B cell (primary cell): ENCODE measurements around the gene MYCBPAP. TPM values are rescaled to one million over a fixed set of nuclear protein-coding genes. Genes with fewer than 3 reads are reported as not detected.

Experiments
- ATAC-seq: fragments of 200-7000 bp; cut with Tn5 transposase; one replicate; pipeline ENCODE4 v1.10.0; 2021; ENCODE audit warnings: low read depth, mild to moderate bottlenecking, moderate number of reproducible peaks, moderate library complexity
- CTCF ChIA-PET: fragments of 350-600 bp; sonication (Branson Sonifier 250); formaldehyde crosslinking; loops from one replicate; lab custom pipeline; 2021; ENCODE audit warnings: antibody characterized with exemption, inconsistent platforms; lab: Charles Lee
- POLR2A ChIA-PET: fragments of 350-600 bp; sonication (Branson Sonifier 250); formaldehyde crosslinking; loops from one replicate; lab custom pipeline; 2021; ENCODE audit warnings: antibody characterized with exemption; lab: Charles Lee
- DNase-seq: peaks from one replicate; pipeline ENCODE4 v3.0.0; 2013
- H2AFZ ChIP-seq: 2 replicates; pipeline ENCODE4 v1.6.1; 2012; ENCODE audit warnings: mild to moderate bottlenecking, low read depth, low read length; ENCODE audit not compliant: insufficient read depth, poor library complexity, severe bottlenecking
- H3K27ac ChIP-seq, 2 donors: 1 replicate in 1 of 2; 2 replicates in 1 of 2; pipeline ENCODE4 v1.5.1; 2012 to 2013; ENCODE audit warnings: low read length in 2 of 2, mild to moderate bottlenecking in 2 of 2, moderate library complexity in 1 of 2
- H3K27me3 ChIP-seq, 4 experiments: fragments of 200-600 bp in 1 of 4; sonication (generic) in 1 of 4; replicated peaks in 1 of 4; 1 replicate in 2 of 4; 2 replicates in 2 of 4; pipeline versions ENCODE4 v1.6.1 to v1.7.0; 2013 to 2016; ENCODE audit warnings: low read length in 3 of 4, mild to moderate bottlenecking in 2 of 4, mixed read lengths in 1 of 4, moderate library complexity in 1 of 4; ENCODE audit not compliant: insufficient read depth in 4 of 4, control insufficient read depth in 3 of 4; ENCODE audit errors: control extremely low read depth in 1 of 4
- H3K36me3 ChIP-seq, 2 experiments: replicated peaks in 1 of 2; 1 replicate in 1 of 2; 2 replicates in 1 of 2; pipeline versions ENCODE4 v1.6.1 to v1.7.1; 2013; ENCODE audit warnings: low read length in 1 of 2; ENCODE audit not compliant: insufficient read depth in 2 of 2, control insufficient read depth in 1 of 2; ENCODE audit errors: control extremely low read depth in 1 of 2, extremely low read depth in 1 of 2
- H3K4me1 ChIP-seq, 2 donors: fragments of 200-600 bp in 1 of 2; sonication (generic) in 1 of 2; 1 replicate in 1 of 2; 2 replicates in 1 of 2; pipeline versions ENCODE4 v1.5.1 to v1.6.1; 2013 to 2017; ENCODE audit warnings: low read length in 2 of 2; ENCODE audit not compliant: control insufficient read depth in 2 of 2, insufficient read depth in 2 of 2
- H3K4me2 ChIP-seq: replicated peaks from 2 replicates; pipeline ENCODE3; 2012; ENCODE audit warnings: mild to moderate bottlenecking, low read depth, low read length; ENCODE audit not compliant: poor library complexity, severe bottlenecking
- H3K4me3 ChIP-seq, 5 experiments: fragments of 200-600 bp in 1 of 5; sonication (generic) in 1 of 5; 1 replicate in 3 of 5; 2 replicates in 2 of 5; pipeline versions ENCODE4 v1.5.1 to v1.7.0; 2011 to 2016; ENCODE audit warnings: low read length in 4 of 5, mild to moderate bottlenecking in 4 of 5, low read depth in 2 of 5, control low read depth in 1 of 5, moderate library complexity in 1 of 5; ENCODE audit not compliant: insufficient read depth in 1 of 5; ENCODE audit errors: control extremely low read depth in 1 of 5, extremely low read depth in 1 of 5
- H3K79me2 ChIP-seq: fragments of 200-600 bp; sonication (generic); one replicate; pipeline ENCODE4 v1.6.0; 2016; ENCODE audit warnings: low read length; ENCODE audit not compliant: control insufficient read depth, insufficient read depth
- H3K9ac ChIP-seq: fragments of 200-600 bp; sonication (generic); 2 replicates; pipeline ENCODE4 v1.6.1; 2017; ENCODE audit warnings: mild to moderate bottlenecking, low read length, moderate library complexity
- H3K9me3 ChIP-seq, 3 donors: one replicate each; pipeline versions ENCODE4 v1.6.1 to v1.7.1; 2013; ENCODE audit warnings: low read length in 2 of 3; ENCODE audit not compliant: control insufficient read depth in 2 of 3, insufficient read depth in 1 of 3; ENCODE audit errors: control extremely low read depth in 1 of 3
- H4K20me1 ChIP-seq: 2 replicates; pipeline ENCODE4 v1.6.0; 2012; ENCODE audit warnings: mild to moderate bottlenecking, low read length; ENCODE audit not compliant: insufficient read depth, control insufficient read depth, poor library complexity, severe bottlenecking
- H3K27ac Mint-ChIP-seq: one replicate; pipeline ENCODE4 v1.8.0; 2021; ENCODE audit warnings: mixed read lengths
- H3K27me3 Mint-ChIP-seq: one replicate; pipeline ENCODE4 v1.8.0; 2021; ENCODE audit warnings: mixed read lengths
- H3K4me1 Mint-ChIP-seq: one replicate; pipeline ENCODE4 v1.8.0; 2021; ENCODE audit warnings: mixed read lengths
- H3K4me3 Mint-ChIP-seq: one replicate; pipeline ENCODE4 v1.8.0; 2021; ENCODE audit warnings: mixed read lengths
- H3K9me3 Mint-ChIP-seq: one replicate; pipeline ENCODE4 v1.8.0; 2022; ENCODE audit warnings: mixed read lengths; ENCODE audit not compliant: insufficient read depth
- EZH2 ChIP-seq: IDR thresholded peaks from 2 replicates; pipeline ENCODE4 v1.6.1; 2012; ENCODE audit warnings: borderline replicate concordance, low read depth, mild to moderate bottlenecking, moderate library complexity, low read length; ENCODE audit not compliant: insufficient read depth, poor library complexity, severe bottlenecking
- WGBS: methylation state at CpG from one replicate; pipeline ENCODE4 v1.1.5; 2013; ENCODE audit warnings: missing lambda C conversion rate; ENCODE audit not compliant: insufficient coverage; 5-methylcytosine and 5-hydroxymethylcytosine counted together
- intact Hi-C: fragments of 100-400 bp; cut with micrococcal nuclease; formaldehyde crosslinking; loops from one replicate; pipeline ENCODE4 v1.10.0; 2022
- polyA plus RNA-seq: library from polyadenylated mRNA; depleted of rRNA; stranded (reverse); fragments of >200 nt; gene quantifications from 2 replicates; pipeline ENCODE4 v1.2.3, GENCODE V29; 2012
- total RNA-seq, 2 donors: library from RNA; stranded (reverse); fragments of 120-200 nt in 1 of 2; gene quantifications; 1 replicate in 1 of 2; 2 replicates in 1 of 2; pipeline versions ENCODE4 v1.2.3 to v1.2.4, GENCODE V29; 2013 to 2022
- TF ChIP-seq, protein P1 (sequence below): fragments of 200-600 bp; IDR thresholded peaks from one replicate; pipeline ENCODE4 v1.8.0; 2022; ENCODE audit warnings: antibody characterized with exemption, mild to moderate bottlenecking

Gene MYCBPAP
- total and polyA plus RNA-seq, 2 donors (not counting 1 experiment from before 2014, with no cell fraction given): 1.9 to 5.1 TPM

- Mint-ChIP-seq H3K27ac (no peak overlapping the region), H3K4me1 (peaks cover 20% of the 10 kb centered on the region), H3K4me3 (no peak overlapping the region), H3K9me3 (no peaks in the 10 kb centered on the region), H3K27me3 (no peaks in the 10 kb centered on the region)
- Histone ChIP-seq H3K9ac (no peak overlapping the region), H3K4me3 (no peak overlapping the region), H3K27me3 (no peaks in the 10 kb centered on the region), H3K79me2 (no peaks in the 10 kb centered on the region), H4K20me1 (no peaks in the 10 kb centered on the region), H3K9me3 (peaks cover 0 to 2% (median 0%) of the 10 kb centered on the region in 3 donors), H2AFZ (no peak overlapping the region), H3K4me1 (peaks cover 0 to 12% of the 10 kb centered on the region in 2 donors), H3K36me3 (peaks cover 0 to 7% of the 10 kb centered on the region in 2 experiments), H3K4me2 (no peak overlapping the region), H3K27ac (no peak overlapping the region)
- no peak for DNase-seq
- ATAC-seq: no peak
- POLR2A ChIA-PET: no interaction called here
- TF ChIP-seq, protein P1, sequence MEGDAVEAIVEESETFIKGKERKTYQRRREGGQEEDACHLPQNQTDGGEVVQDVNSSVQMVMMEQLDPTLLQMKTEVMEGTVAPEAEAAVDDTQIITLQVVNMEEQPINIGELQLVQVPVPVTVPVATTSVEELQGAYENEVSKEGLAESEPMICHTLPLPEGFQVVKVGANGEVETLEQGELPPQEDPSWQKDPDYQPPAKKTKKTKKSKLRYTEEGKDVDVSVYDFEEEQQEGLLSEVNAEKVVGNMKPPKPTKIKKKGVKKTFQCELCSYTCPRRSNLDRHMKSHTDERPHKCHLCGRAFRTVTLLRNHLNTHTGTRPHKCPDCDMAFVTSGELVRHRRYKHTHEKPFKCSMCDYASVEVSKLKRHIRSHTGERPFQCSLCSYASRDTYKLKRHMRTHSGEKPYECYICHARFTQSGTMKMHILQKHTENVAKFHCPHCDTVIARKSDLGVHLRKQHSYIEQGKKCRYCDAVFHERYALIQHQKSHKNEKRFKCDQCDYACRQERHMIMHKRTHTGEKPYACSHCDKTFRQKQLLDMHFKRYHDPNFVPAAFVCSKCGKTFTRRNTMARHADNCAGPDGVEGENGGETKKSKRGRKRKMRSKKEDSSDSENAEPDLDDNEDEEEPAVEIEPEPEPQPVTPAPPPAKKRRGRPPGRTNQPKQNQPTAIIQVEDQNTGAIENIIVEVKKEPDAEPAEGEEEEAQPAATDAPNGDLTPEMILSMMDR: no peak
- TF ChIP-seq EZH2: no peak
- 93% methylated on average over 8 of the region's 9 CpGs for WGBS
- intact Hi-C loops: no loop called here
- CTCF ChIA-PET: interaction anchor here (1.2 kb wide), 1 partner anchor 99 kb away, joined by 3 read pairs; no protein-coding TSS in a partner anchor
These were observed 47.3 kb upstream of the MYCBPAP start for GRCh38 chr17:50460831-50461526.

DNA sequence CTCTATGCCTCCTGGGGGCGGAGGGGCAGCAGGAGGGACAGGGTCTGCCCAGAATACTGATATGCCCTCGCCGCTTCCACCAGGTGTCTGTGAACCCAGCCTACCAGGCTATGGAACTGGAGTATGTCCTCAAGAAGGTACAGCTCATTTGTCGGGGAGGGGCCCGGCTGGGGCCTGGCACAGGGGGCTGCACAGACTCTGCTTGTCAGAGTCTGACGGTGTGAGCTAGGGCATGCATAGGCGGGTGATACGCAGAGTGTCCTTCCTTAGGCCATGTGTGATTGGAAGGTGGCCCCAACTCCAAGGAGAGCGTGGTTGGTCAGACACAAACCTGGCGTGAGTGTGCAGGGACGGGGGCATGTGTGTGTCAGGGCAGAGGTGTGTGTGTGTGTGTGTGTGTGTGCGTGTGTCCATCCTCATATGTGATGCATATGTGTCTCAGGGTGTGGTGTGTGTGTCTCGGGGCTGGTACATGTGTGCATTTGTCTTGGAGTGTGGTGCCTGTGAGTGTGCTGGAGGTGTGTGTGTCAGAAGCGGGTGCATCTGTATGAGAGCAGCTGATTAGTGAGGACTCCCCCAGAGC lies 46.6 kb upstream of the MYCBPAP start:
- Histone ChIP-seq H3K27me3 (no peaks in the 10 kb centered on the region), H3K4me2 (no peak overlapping the region), H3K27ac (no peak overlapping the region), H2AFZ (no peak overlapping the region), H3K9ac (no peak overlapping the region), H3K36me3 (peaks cover 0 to 7% of the 10 kb centered on the region in 2 experiments), H3K4me1 (peaks cover 0 to 17% of the 10 kb centered on the region in 2 donors), H3K9me3 (peaks cover 0 to 8% (median 0%) of the 10 kb centered on the region in 3 donors), H4K20me1 (no peaks in the 10 kb centered on the region), H3K79me2 (no peaks in the 10 kb centered on the region), H3K4me3 (no peak overlapping the region)
- intact Hi-C loops: no loop called here
- POLR2A ChIA-PET: interaction anchor here (0.7 kb wide), 1 partner anchor 34 kb away, joined by 3 read pairs; no protein-coding TSS in a partner anchor
- ATAC-seq (no peak), DNase-seq (no peak)
- Mint-ChIP-seq H3K4me1 (peaks cover 27% of the 10 kb centered on the region), H3K4me3 (no peak overlapping the region), H3K27me3 (no peaks in the 10 kb centered on the region), H3K27ac (no peak overlapping the region), H3K9me3 (no peaks in the 10 kb centered on the region)
- TF ChIP-seq, protein P1: no peak
- TF ChIP-seq EZH2: no peak
- WGBS: 98% methylated on average over 14 of the region's 14 CpGs
- CTCF ChIA-PET: interaction anchor here (1.2 kb wide), 1 partner anchor 100 kb away, joined by 3 read pairs; no protein-coding TSS in a partner anchor
